GM21526 (cell line): ENCODE results near the gene PATJ.

Source experiments
- ATAC-seq: cut with Tn5 transposase; IDR thresholded peaks from one replicate; pipeline ENCODE4 v1.9.1; 2021; ENCODE audit warnings: moderate library complexity; ENCODE audit not compliant: unreplicated experiment, low FRiP score

The PATJ gene

GRCh38 chr1:61976566-61976965, 234.3 kb downstream of the PATJ start:
- no peak for ATAC-seq

GRCh38 chr1:61978796-61979195, 236.5 kb downstream of the PATJ start:
- ATAC-seq = no peak

GRCh38 chr1:61979729-61980128, 237.4 kb downstream of the PATJ start:
- ATAC-seq = no peak

DNA sequence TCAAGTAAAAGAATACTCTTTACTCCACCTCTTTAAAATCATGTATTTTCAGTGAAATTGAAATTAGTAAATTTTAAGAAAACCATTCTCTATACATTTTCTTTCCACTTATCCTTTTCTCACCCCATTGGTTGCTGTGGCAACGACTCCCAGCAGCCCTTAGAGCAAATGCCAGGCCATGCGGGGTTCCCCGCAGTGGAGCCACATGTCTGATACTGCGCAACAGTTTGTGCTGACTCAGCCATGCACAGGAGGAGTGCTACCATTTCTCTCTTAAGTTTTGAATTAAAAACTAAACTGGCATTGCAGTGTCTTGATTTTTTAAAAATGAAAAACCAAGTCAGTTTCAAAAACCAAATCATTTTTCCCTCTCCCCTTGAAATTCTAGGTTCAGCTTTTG, 238.3 kb downstream of the PATJ start:
- no peak for ATAC-seq

DNA sequence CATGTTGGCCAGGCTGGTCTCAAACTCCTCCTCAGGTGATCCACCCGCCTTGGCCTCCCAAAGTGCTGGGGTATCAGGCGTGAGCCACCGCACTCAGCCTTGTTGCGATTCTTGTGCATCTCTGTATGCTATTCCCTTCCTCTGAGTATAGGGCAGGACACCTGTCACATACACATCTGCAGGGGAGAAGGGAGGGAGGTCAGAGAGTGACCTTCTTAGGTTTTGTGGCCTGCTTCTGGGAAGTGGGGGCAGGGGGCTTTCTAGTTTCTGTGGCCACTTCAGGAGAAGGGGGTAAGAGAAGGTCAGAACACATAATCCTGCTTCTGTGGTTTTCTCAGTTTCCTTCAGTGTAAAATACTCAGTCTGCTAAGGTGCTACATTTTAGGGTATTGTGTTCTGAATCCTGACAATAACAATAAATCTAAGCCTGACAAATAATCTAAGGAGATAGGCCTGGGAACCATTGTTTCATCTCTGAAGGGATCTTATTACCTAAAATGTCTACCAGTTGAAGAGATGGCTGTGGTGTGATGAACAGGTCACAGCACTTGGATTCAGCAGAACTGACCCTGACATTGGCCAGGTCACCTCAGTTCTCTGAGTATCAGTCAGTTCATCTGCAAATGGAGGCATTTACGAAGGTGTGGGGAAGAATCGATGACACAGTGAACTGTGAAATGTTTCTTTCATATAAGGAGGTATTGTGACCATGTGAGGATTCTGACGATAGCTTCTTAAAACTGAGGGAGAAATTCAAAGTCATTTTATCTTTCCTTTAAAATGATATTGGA, 239.8 kb downstream of the PATJ start:
- ATAC-seq = no peak

DNA sequence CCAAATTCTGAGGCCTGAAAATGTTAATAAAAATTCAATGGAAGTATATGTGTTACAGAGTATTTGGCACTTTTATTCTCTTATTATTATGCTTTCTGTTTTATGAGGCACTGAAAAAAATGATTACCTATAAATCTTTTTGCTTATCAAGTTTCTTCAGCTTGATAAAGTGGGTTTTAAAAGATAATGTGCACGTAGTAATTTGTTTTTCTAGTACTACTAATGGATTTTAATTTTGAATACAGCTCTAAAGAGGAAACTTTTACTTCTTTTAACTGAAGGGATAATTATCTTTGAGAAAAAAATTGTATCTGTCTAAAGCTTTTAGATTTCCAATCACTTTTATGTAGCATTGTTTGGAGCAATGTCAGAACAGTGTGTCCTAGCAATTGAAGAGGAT, 241.0 kb downstream of the PATJ start:
- ATAC-seq = no peak

DNA sequence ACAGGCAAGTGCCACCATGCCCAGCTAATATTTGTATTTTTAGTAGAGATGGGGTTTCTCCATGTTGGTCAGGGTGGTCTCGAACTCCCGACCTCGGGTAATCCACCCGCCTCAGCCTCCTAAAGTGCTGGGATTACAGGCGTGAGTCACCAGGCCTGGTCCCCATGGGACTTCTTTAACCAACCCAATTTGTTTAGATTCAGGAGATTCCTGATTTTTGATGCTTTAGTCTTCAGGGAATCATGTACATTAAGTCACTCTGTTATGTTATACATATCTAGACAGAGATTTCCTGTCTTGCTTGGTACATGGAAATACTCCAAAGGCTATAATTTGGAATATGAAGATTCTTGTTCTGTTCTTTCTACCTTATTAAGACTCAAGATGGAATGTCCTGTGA, 250.0 kb downstream of the PATJ start:
- no peak for ATAC-seq

- ATAC-seq = no peak
Measured at GRCh38 chr1:61993331-61993961, 251.2 kb downstream of the PATJ start.

DNA sequence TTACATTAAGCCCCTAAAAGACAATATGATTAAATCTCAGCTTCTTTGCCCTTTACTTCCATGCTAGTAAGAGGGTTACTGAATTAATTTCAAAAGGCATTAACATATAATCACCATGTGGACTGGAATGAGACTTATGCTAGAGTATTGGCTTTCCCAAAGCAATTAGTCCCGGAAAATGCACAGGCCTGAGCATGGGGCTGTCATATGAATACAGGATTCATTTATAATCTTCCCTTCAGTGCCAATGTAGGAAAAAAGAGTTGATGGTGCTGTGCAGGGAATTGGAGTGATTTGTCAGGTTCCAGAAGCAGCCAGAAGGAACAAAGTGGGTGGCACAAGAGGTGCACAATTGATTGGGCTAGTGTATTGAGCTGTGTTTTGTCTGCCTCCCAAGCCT, 253.4 kb downstream of the PATJ start:
- ATAC-seq = no peak

GRCh38 chr1:61997123-61997522, 254.8 kb downstream of the PATJ start:
- ATAC-seq = no peak

DNA sequence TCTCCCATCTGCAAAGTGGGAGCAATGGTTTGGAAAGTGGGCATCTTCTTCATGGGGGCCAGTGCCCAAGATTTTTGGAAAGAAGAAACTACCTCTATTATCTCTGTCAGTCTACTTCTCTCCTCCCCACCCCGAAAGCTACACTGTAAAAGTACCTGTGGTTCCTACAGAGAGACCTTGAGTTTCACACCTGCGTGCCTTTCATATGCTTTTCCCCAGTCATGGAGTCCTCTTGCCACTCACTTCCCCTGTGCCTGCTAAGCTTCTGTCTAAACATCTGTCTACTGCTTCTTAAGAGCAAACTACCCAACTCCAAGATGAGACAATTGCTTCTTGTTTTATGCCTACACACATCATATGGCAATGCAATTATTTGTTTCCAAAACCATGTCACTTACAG, 261.5 kb downstream of the PATJ start:
- no peak for ATAC-seq

GRCh38 chr1:62006690-62007089, 264.4 kb downstream of the PATJ start:
- ATAC-seq = no peak

DNA sequence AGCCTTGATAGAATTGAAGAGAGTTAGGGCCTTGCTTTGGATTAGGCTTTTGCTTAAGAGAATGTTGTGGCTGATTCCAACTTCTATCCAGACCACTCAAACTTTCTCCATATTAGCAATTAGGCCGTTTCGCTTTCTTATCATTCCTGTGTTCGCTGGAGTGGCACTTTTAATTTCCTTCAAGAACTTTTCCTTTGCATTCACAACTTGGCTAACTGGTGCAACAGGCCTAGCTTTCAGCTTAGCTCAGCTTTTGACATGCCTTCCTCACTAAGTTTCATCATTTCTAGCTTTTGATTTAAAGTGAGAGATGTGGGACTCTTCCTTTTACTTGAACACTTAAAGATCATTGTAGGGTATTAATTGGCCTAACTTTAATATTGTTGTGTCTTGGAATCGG, 268.7 kb downstream of the PATJ start:
- no peak for ATAC-seq

DNA sequence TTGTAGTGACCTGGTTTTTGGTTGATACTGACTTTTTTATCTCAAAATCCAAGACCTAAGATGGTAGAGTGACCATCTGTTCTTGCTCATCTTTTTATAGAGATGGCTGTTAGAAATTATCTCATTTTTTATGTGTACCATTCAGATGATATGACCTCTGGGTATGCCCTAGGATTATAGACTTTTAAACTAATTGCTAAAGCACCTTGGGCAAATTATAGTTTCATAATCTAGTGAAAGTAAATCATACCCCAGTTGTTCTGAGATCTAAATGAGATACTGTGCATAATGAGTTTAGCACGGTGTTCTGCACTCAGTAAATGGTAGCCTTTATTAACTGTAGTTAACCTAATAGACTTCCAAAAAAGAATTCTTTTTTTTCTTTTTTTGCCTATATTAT, 269.8 kb downstream of the PATJ start:
- no peak for ATAC-seq

DNA sequence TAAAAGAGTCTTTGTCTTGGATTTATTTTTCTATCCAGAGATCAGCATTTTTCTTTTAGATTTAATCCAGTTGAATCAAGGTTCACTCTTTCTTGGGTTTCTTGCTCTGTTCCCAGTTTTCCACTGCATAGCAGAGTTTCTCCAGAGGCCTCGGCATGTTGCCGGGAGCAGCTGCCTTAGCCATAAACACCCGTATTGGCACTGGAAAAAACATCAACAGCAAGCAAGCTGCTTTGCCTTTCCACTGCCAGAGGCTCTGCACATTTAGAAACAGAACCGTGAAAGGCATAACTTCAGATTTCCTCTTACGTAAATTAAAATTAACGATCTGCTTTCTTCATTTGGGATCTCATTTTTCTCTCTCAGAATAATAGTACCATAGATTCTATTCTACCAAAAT, 270.6 kb downstream of the PATJ start:
- ATAC-seq = no peak

DNA sequence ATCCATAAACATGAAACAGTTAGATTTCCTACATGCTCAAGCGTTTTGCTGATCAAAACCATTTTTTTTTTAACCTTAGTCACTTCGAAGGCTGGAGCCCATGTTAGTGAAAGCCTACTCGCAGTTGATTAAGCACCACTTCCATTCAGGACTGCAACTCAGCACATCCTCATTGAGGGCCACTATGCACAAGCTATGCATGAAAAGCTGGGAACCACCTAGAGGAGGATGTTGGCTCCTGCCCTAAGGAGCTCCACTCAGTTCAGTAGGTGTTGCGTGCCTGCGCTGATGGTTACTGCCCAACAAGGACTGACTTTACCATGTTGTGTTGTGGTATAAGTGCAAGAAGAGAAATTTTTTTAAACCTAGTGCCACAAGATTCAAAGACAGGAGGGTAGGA, 271.0 kb downstream of the PATJ start:
- no peak for ATAC-seq

GRCh38 chr1:62022382-62022983, 280.2 kb downstream of the PATJ start:
- no peak for ATAC-seq

DNA sequence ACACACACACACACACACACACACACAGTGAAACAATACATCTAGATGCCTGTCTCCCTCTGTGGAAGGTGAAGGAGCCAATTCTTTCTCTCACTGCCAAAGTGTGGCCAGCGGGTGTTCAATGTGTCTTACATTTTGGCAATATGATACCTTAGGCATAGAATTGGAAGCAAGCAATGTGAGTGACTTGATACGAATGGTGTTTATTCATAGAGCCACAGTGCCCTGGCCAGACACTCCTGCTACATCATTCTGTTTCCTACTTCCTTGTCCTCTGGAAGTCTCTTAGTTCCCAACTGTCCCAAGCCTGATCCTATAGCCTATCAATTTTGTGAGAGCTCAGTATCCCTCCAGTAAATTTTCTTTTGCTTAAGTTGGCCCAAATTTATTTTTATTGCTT, 282.4 kb downstream of the PATJ start:
- ATAC-seq = no peak

GRCh38 chr1:62025154-62025553, 282.9 kb downstream of the PATJ start:
- no peak for ATAC-seq

DNA sequence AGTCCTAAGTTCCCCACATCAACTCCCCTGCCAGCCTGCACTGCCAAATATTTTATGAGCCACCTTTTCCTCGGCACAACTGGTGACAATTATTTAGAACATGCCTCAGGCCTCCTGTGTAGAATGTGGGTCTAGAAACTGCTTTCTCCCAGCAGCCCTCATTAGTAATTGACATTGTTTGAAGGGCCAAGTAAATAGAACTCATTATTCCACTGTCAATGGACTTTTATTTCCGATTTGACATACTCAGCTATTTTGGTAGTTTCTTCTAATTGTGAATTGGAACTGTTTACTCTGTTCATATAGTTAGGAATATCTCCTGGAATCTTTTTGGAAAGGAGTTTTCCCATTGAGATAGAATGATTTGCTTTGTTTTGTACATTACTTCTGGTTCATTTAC, 283.6 kb downstream of the PATJ start:
- ATAC-seq = no peak

GRCh38 chr1:62029704-62030103, 287.4 kb downstream of the PATJ start:
- ATAC-seq = no peak

GRCh38 chr1:62034790-62035189, 292.5 kb downstream of the PATJ start:
- no peak for ATAC-seq
